ENCODE measurements around the gene ATP11A.

DNA sequence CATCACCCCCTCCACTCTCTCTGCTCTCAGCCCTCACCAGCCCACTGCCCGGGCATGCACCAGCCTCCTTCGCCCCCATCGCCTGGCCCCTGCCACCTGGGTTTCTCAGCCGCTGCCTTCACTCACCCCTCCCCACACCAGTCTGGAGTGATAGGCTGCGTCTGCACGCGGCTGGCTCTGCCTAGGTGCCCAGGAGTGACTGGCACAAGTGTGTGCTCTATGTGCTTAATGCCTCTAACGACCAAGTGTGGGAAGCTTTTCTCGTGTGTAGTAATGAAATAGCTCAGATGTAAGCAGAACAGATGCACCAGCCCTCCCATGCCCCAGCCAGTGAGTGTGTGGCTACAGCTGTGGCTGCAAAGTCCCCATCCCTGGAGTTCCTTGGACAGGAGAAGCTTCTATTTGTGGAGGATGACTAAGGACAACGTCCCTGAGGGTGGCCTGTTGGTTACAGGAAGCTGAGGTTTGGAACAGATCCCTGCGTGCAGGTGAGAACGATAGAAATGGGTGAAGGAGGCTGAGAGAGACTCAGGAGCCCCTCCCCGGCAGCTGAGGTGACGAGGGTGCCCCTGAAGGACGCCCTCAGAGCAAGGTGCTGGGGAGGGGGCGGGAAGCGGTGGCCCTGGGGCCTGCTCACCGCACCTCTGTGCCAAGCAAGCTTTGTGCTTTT lies 35.6 kb downstream of the ATP11A start:
- no peak for TF ChIP-seq POLR2A (IDR thresholded peaks at IDR 0.05; ENCODE audit: low read length)
- TF ChIP-seq GATA1 (IDR thresholded peaks at IDR 0.05; ENCODE audit: low read depth, low read length): no peak

Measured in erythroblast (primary cell).